ENCODE data around the gene CD4.

GRCh38 chr12:6745741-6746525, 43.4 kb upstream of the CD4 start:
- no peak for TF ChIP-seq CTCF (IDR thresholded peaks at IDR 0.05)
- TF ChIP-seq ZFX (IDR thresholded peaks at IDR 0.05; ENCODE audit: borderline replicate concordance) = no peak
